Gastrocnemius medialis (tissue), 4 donors: ENCODE measurements around the gene ENPP3.
"Not testable (repeated sequence)": the region's sequence is repeated elsewhere in the genome, so short reads cannot be mapped to it uniquely, and the experiment has no call there.

Experiments used
- POLR2A ChIP-seq, 2 donors: fragments of 450-650 bp; IDR thresholded peaks; one replicate each; pipeline ENCODE4 v1.6.1; 2017; ENCODE audit warnings: antibody characterized with exemption in 2 of 2, mild to moderate bottlenecking in 2 of 2, moderate library complexity in 2 of 2
- TF ChIP-seq, protein P1 (sequence below), 5 experiments: fragments of 450-650 bp in 3 of 5; fragments of 200-600 bp in 2 of 5; sonication (generic) in 2 of 5; IDR thresholded peaks in 4 of 5; conservative IDR thresholded peaks in 1 of 5; 1 replicate in 4 of 5; 2 replicates in 1 of 5; pipeline ENCODE4 v1.5.1; 2016 to 2019; ENCODE audit warnings: antibody characterized with exemption in 5 of 5, mild to moderate bottlenecking in 3 of 5, moderate library complexity in 3 of 5

DNA sequence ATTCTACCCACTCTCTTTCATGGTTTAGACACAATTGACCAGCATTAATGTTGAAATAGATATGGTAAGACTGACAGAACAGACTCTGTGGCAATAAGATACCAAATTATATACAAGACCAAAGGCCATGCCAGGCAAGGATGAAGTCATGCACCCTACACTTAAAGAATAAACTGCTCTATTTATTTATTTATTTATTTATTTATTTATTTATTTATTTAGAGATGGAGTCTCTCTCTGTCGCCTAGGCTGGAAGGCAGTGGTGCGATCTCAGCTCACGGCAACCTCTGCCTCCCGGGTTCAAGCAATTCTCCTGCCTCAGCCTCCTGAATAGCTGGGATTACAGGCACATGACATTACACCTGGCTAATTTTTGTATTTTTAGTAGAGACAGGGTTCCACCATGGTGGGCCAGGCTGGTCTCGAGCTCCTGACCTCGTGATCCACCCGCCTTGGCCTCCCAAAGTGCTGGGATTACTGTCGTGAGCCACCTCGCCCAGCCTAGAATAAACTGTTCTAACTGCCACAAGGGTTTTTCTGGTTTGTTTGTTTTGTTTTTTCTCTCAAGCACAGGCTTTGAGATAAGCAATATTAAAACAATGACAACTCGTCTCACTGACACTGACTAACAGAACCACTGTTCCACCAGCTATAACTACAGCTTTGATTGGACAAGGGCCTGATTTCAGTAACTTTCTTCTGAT, 114.1 kb downstream of the ENPP3 start:
- TF ChIP-seq, protein P1, sequence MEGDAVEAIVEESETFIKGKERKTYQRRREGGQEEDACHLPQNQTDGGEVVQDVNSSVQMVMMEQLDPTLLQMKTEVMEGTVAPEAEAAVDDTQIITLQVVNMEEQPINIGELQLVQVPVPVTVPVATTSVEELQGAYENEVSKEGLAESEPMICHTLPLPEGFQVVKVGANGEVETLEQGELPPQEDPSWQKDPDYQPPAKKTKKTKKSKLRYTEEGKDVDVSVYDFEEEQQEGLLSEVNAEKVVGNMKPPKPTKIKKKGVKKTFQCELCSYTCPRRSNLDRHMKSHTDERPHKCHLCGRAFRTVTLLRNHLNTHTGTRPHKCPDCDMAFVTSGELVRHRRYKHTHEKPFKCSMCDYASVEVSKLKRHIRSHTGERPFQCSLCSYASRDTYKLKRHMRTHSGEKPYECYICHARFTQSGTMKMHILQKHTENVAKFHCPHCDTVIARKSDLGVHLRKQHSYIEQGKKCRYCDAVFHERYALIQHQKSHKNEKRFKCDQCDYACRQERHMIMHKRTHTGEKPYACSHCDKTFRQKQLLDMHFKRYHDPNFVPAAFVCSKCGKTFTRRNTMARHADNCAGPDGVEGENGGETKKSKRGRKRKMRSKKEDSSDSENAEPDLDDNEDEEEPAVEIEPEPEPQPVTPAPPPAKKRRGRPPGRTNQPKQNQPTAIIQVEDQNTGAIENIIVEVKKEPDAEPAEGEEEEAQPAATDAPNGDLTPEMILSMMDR (IDR thresholded peaks at IDR 0.05 in 4 of 5, conservative IDR thresholded peaks at IDR 0.05 in 1 of 5) = not testable (repeated sequence)
- not testable (repeated sequence) for TF ChIP-seq POLR2A (IDR thresholded peaks at IDR 0.05)
